ENCODE results near the gene ATP12A.
A peak's percentile ranks its signal among the peaks of the same experiment; 100 is the strongest.

ATP12A gene

DNA sequence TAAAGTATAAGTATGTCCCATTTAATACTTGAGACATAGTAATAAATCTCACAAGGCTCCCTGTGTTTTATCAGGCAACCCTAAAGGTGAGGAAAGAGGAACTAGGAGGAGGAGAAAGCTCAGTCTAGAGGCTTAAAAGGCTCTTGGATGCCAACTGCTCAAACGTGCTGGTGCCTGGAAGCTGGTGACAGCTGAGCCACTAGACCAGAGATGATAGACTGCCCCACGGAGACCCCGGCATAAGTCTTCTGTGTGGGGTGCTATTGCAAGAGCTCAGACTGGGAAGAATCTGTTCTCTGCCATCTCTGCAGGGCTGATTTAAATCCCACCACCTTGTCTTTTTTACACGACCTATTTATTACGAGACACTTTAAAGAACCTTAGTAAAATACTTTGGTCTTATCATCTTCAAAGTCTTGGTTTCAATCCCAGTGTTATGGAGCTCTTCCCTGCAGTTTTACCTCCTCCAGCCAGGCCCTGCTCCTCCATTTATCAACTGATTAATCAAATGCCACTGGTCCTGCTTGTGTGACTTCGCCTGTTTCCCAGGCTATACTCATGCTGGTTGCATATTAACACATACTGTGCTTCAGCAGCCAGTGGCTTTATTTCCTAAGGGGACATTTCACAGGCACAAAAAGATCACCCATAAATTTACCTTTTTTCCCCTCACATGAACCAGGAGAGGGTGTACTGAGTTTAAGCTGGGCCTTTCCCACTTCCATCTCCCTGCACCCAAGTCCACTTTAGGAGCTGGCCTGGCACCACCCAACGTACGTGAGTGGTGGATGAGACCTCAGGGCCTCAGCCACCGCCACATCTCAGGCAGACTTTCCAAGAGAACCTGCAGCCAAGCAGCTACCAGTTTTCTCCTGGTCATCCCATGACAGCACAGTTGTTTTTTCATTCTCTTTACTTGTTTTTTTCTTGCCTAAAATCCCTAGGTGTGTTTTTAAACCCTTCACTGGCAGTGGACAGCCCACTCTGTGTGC lies 7.8 kb upstream of the ATP12A start:
- Mint-ChIP-seq H3K27me3 (peaks cover 18% of the 10 kb centered on the region), H3K9me3 (no peaks in the 10 kb centered on the region), H3K4me3 (no peak overlapping the region), H3K36me3 (ENCODE audit: low read depth) (no peaks in the 10 kb centered on the region), H3K4me1 (ENCODE audit: low read depth) (peaks cover 9% of the 10 kb centered on the region), H3K27ac (no peak overlapping the region)
- no peak for DNase-seq

DNA sequence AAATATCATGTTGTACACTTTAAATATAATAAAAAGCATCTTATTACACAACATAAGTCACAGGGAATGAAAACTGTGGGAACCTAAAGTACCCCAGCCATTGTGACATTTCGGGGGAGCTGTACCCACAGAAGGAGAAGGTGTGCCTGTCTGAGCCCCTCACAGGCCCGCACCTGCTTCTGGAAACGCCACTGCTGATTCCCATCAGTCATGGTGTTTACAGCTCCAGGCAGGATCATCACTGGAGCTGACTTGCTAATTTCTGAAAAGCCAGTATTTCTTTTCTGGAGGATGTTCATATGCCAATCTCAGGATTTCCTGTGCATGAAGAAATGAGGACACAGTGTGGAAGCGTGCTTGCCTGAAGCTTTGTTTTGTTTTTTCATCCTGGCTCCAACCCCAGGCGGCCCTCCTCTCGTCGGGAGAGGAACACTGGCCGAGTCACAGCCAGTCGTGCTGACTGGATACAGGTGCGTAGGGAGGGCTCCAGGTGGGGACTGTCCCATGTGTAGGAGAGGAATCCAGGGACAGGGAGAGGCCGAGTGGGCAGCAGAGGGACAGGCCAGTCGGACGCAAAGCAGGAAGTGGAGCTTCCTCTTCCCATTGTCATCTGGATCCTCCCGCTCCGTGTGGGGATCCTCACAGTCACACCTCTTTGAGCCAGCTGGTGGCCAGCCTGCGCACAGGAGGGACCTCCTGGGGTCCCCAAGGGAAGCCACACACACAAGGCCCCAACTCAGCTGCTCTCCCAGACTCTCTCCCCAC lies 4.2 kb upstream of the ATP12A start:
- DNase-seq = peak; percentile 7
- H3K4me1 Mint-ChIP-seq (ENCODE audit: low read depth) = peaks cover 11% of the 10 kb centered on the region
- no peaks in the 10 kb centered on the region for H3K9me3 Mint-ChIP-seq
- no peak overlapping the region for H3K27ac Mint-ChIP-seq
- H3K4me3 Mint-ChIP-seq = no peak overlapping the region
- H3K27me3 Mint-ChIP-seq = peaks cover 33% of the 10 kb centered on the region
- no peaks in the 10 kb centered on the region for H3K36me3 Mint-ChIP-seq (ENCODE audit: low read depth)

DNA sequence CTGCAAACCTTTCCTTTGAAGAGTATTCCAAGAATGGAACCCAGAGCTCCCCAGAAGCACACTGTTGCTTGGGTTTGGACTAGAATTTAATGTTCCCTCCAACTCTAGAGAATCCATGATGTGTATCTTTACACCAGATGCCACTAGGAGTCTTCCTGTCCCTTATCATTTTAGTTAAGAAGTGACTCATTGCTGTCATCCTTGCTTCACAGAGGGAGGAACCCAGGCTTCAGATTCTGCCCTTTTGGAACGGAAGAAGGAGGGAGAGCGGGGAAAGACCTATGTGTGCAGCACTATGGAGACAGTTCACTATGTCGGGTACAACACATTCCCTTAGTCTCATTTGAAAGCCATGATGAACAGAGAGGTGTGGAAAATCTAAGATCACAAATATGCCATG lies 2.1 kb upstream of the ATP12A start:
- H3K36me3 Mint-ChIP-seq (ENCODE audit: low read depth) = no peaks in the 10 kb centered on the region
- H3K27ac Mint-ChIP-seq = no peak overlapping the region
- DNase-seq = no peak
- H3K27me3 Mint-ChIP-seq = peaks cover 44% of the 10 kb centered on the region
- H3K9me3 Mint-ChIP-seq = no peaks in the 10 kb centered on the region
- H3K4me1 Mint-ChIP-seq (ENCODE audit: low read depth) = peaks cover 8% of the 10 kb centered on the region
- H3K4me3 Mint-ChIP-seq = no peak overlapping the region

DNA sequence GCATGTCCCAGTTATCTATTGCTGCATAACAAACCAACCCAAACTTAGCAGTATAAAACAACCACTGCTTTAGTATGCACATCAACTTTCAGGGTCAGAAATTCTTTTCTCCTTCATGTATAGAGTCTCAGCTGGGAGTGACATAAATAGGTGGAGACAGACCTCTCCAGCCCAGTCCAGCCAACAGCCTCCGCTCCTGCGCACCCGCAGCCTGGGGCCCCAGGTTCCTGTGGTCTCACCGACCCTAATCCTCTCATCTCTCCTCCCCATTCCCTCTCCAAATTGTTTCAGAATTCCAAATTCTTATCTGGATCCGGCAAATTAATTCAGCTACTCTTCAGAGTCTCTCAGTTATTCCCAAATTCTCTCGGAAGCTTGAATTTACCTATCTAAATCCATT lies 522 bp upstream of the ATP12A start:
- peaks cover 24% of the 10 kb centered on the region for H3K4me1 Mint-ChIP-seq (ENCODE audit: low read depth)
- DNase-seq = no peak
- peak overlapping the region; percentile 64 for H3K4me3 Mint-ChIP-seq
- H3K27me3 Mint-ChIP-seq = peaks cover 44% of the 10 kb centered on the region
- no peaks in the 10 kb centered on the region for H3K9me3 Mint-ChIP-seq
- no peak overlapping the region for H3K27ac Mint-ChIP-seq
- H3K36me3 Mint-ChIP-seq (ENCODE audit: low read depth) = no peaks in the 10 kb centered on the region

DNA sequence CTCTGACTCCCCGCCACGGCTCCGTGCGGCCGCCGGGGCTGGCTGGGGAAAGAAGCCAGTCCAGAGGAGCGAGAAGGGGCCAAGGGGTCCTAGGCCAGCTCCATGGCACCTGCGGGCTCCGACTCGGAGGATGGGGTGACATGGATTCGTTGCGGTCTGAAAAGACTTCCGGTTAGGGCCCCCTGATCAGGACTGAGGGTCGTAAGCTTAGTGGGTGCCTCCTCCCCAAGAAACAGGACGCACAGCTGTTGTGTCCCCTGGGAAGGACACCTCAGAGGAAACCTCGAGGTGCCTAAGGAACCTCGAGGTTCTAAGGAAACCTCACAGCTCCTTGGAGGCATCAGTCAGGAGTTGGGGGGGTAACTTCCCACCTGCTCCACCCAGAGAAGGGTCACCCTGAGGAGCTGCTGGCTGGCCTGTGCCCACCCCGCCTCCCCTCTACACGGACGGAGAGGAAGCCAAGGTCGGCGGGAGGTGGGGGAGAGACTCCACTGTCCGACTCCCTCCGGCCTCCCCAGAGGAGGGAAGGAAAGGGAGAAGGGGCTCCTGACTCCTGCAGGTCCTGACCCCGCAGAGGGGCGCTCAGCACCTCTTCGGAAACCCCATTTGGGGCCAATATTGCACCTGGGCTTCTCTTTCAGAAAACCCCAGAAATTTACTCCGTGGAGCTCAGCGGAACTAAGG lies 855 bp downstream of the ATP12A start:
- Mint-ChIP-seq H3K4me1 (ENCODE audit: low read depth) (peaks cover 36% of the 10 kb centered on the region), H3K27ac (no peak overlapping the region), H3K9me3 (no peaks in the 10 kb centered on the region), H3K36me3 (ENCODE audit: low read depth) (no peaks in the 10 kb centered on the region), H3K27me3 (peaks cover 54% of the 10 kb centered on the region), H3K4me3 (peak overlapping the region; percentile 23)
- DNase-seq = peak; percentile 37

DNA sequence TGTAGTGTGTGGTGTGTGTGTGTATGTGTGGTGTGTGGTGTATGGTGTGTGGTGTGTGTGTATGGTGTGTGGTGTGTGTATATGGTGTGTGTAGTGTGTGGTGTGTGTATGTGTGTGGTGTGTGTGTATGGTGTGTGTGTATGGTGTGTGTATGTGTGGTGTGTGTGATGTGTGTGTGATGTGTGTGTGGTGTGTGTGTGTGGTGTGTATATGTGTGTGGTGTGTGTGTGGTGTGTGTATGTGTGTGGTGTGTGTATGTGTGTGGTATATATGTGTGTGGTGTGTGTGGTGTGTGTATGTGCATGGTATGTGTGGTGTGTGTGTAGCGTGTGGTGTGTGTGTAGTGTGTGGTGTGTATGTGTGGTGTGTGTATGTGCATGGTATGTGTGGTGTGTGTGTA lies 1.7 kb downstream of the ATP12A start:
- peak; percentile 1 for DNase-seq
- no peaks in the 10 kb centered on the region for H3K9me3 Mint-ChIP-seq
- no peaks in the 10 kb centered on the region for H3K36me3 Mint-ChIP-seq (ENCODE audit: low read depth)
- H3K27ac Mint-ChIP-seq = no peak overlapping the region
- H3K4me1 Mint-ChIP-seq (ENCODE audit: low read depth) = peaks cover 36% of the 10 kb centered on the region
- H3K4me3 Mint-ChIP-seq = no peak overlapping the region
- H3K27me3 Mint-ChIP-seq = peaks cover 58% of the 10 kb centered on the region

DNA sequence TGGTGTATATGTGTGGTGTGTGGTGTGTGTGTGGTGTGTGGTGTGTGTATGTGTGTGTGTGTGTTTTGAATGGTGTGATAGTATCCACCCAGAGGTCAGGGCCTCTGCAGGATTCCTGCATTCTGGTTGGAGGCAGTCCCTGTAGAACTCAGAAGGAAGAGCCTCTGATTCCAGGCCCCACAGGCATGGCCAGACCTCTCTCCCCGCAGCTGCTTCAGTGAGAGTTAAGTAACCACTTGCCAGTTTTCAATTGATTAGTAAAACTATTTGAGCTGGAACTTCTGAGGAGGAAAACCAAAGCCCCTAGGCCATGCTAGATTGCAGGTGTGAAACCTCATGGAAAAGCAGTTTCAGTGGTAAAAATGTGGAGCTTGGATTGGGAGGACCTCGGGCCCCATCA lies 2.1 kb downstream of the ATP12A start:
- Mint-ChIP-seq H3K4me3 (no peak overlapping the region), H3K27me3 (peaks cover 57% of the 10 kb centered on the region), H3K36me3 (ENCODE audit: low read depth) (no peaks in the 10 kb centered on the region), H3K9me3 (no peaks in the 10 kb centered on the region), H3K27ac (no peak overlapping the region), H3K4me1 (ENCODE audit: low read depth) (peaks cover 36% of the 10 kb centered on the region)
- no peak for DNase-seq

DNA sequence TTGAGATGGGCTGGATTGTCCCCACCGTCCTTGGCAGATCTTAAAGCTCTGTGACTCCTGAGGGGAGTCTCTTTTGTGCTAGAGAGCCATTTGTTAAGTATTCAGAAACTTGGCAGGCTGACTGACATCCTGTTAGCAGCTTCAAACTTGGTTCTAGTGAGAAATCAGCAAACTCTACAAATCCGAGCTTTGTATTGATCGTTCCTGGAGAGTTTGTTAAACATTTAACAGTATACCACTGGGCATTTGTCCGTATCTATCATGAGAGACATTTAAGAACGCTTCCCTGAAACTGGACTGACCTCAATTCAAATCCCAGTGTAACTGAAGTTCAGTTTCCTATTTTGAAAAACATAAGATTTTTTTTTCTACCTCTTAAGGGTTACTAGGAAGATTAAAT lies 3.1 kb downstream of the ATP12A start:
- DNase-seq = no peak
- Mint-ChIP-seq H3K4me3 (no peak overlapping the region), H3K9me3 (no peaks in the 10 kb centered on the region), H3K36me3 (ENCODE audit: low read depth) (no peaks in the 10 kb centered on the region), H3K27ac (no peak overlapping the region), H3K4me1 (ENCODE audit: low read depth) (peaks cover 36% of the 10 kb centered on the region), H3K27me3 (peaks cover 55% of the 10 kb centered on the region)

DNA sequence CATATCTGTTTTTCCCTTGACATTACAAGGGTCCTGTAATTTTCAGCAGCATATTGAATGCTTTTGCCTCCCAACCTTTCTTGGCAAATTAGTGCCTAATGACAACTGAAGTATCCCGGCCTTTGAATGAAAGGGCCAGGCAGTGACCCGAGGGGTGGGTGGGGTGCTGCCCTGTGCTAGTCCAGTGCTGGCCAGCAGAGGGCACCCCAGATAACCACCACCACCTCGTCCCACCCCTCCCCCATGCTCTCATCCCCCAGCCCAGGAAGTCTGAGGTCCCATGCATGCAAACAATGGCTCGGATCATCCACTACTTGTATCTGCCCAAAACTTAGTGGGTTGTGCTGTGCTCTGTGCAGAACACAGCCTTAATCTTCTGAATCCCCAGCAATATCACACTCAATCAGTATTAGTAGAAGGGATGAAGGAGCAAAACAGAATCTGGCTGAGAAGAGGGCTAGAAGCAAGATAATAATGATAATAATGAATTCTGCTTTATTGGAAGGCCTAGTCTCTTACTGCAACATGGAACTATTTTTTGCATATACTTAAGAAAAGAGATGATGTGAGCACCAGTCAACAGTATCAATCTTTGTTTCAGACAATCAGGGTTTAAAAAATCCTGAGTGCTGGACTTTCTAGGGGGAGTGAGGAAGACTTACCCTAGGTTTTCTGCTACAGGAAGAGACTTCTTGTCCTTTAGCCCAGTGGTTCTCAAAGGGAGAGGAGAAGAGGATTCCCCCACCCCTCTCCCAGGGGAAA lies 3.8 kb downstream of the ATP12A start:
- peak overlapping the region; percentile 12 for H3K4me3 Mint-ChIP-seq
- H3K27ac Mint-ChIP-seq = peak overlapping the region; percentile 70
- H3K9me3 Mint-ChIP-seq = no peaks in the 10 kb centered on the region
- H3K27me3 Mint-ChIP-seq = peaks cover 57% of the 10 kb centered on the region
- peaks cover 36% of the 10 kb centered on the region for H3K4me1 Mint-ChIP-seq (ENCODE audit: low read depth)
- no peaks in the 10 kb centered on the region for H3K36me3 Mint-ChIP-seq (ENCODE audit: low read depth)
- peak; percentile 71 for DNase-seq

DNA sequence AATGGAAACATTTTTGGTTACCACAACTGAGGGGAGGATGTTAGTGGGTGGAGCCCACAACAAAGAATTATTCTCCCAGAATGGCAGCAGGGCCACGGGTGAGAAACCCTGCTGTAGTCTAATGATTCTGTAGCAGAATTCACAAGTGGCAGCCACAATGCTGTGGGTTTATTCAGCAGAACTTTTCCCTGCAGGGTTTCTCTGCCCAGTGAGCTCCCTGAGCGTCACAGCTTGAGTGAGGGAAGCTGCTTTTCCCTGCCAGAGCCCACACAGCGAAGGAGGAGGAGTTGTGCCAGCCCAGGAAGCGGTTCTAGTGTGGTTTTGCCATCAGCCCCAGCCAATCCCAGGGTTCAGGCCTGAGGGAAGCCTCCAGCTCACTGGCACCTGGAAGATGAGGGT lies 4.4 kb downstream of the ATP12A start:
- peak; percentile 49 for DNase-seq
- no peaks in the 10 kb centered on the region for H3K9me3 Mint-ChIP-seq
- peaks cover 57% of the 10 kb centered on the region for H3K27me3 Mint-ChIP-seq
- peaks cover 35% of the 10 kb centered on the region for H3K4me1 Mint-ChIP-seq (ENCODE audit: low read depth)
- H3K27ac Mint-ChIP-seq = peak overlapping the region; percentile 70
- H3K36me3 Mint-ChIP-seq (ENCODE audit: low read depth) = no peaks in the 10 kb centered on the region
- H3K4me3 Mint-ChIP-seq = peak overlapping the region; percentile 12

DNA sequence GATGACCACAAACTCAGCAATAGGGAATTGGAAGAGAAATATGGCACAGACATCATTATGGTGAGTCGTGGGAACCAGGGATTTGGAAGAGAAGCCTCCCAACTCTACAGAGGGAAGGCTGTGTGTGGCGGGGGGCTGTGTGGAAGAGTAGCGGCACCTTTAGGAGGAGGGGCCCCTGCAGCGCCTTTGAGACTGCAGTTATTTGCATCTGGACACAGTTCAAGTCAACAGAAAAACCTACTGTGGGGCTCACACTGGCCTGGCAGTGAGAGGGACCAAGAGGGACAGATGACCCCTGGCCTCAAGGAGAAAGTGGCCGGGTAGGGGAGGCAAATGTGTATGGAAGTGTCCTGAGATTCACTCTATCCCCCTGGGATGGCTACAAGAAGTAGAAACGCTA lies 5.1 kb downstream of the ATP12A start:
- Mint-ChIP-seq H3K36me3 (ENCODE audit: low read depth) (no peaks in the 10 kb centered on the region), H3K4me1 (ENCODE audit: low read depth) (peaks cover 30% of the 10 kb centered on the region), H3K27ac (no peak overlapping the region), H3K4me3 (no peak overlapping the region), H3K27me3 (peaks cover 58% of the 10 kb centered on the region), H3K9me3 (no peaks in the 10 kb centered on the region)
- DNase-seq = peak; percentile 23

DNA sequence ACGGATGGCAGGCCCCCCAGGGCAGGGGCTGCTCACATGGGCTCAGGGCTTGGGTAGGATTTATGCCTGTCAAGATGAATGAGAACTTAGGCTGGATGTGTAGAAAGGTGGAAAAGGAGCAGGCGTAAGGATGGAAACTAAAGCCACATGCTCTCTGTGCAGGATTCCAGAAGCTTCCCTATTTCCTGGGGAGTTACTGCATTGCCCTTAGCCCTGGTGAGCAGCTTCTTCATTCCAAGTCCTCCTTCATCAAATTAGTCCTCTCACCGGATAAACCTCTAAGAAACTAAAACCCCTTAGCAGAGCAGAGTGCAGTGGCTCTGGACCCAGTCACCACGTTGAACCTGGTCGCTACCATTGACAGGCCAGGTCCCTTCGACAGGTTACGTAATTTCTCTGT lies 7.4 kb downstream of the ATP12A start:
- no peak overlapping the region for H3K4me3 Mint-ChIP-seq
- H3K27ac Mint-ChIP-seq = no peak overlapping the region
- H3K4me1 Mint-ChIP-seq (ENCODE audit: low read depth) = peaks cover 29% of the 10 kb centered on the region
- no peaks in the 10 kb centered on the region for H3K9me3 Mint-ChIP-seq
- no peaks in the 10 kb centered on the region for H3K36me3 Mint-ChIP-seq (ENCODE audit: low read depth)
- DNase-seq = no peak
- H3K27me3 Mint-ChIP-seq = peaks cover 63% of the 10 kb centered on the region

DNA sequence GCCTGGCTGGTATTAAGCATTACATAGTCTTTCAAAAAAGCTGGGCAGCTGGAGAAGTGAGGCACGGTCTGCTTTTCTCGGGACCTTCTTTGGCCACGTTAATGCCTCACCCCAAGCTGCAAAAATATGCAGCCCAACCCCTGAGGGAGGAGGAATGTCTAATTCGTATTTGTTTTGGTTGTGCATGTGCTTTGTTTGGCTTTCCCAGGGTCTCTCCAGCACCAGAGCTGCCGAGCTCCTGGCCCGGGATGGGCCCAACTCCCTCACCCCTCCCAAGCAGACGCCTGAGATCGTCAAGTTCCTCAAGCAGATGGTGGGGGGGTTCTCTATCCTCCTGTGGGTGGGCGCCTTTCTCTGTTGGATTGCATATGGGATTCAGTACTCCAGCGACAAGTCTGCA lies 7.9 kb downstream of the ATP12A start:
- Mint-ChIP-seq H3K4me1 (ENCODE audit: low read depth) (peaks cover 28% of the 10 kb centered on the region), H3K4me3 (no peak overlapping the region), H3K27ac (no peak overlapping the region), H3K27me3 (peaks cover 67% of the 10 kb centered on the region), H3K36me3 (ENCODE audit: low read depth) (no peaks in the 10 kb centered on the region), H3K9me3 (no peaks in the 10 kb centered on the region)
- no peak for DNase-seq

DNA sequence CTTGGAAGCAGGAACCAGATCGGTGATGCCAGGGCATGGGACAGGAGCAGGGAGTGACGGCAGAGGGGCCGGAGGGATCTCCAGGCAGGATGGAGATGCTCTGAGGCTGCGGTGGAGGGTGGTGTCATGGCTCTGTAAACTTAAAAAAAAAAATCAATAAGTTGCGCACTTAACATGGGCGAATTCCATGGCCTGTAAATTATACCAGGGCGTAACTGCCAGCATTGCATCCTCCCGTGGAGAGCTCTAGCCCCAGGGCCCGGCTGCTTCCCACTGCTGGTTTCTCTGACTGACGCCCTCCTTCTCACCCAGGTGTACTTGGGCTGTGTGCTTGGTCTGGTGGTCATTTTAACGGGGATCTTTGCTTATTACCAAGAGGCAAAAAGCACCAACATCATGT lies 8.7 kb downstream of the ATP12A start:
- H3K9me3 Mint-ChIP-seq = no peaks in the 10 kb centered on the region
- H3K4me1 Mint-ChIP-seq (ENCODE audit: low read depth) = peaks cover 22% of the 10 kb centered on the region
- no peaks in the 10 kb centered on the region for H3K36me3 Mint-ChIP-seq (ENCODE audit: low read depth)
- H3K27me3 Mint-ChIP-seq = peaks cover 73% of the 10 kb centered on the region
- no peak overlapping the region for H3K27ac Mint-ChIP-seq
- DNase-seq = no peak
- H3K4me3 Mint-ChIP-seq = no peak overlapping the region
